Measurements from ENCODE around the gene GSC2. TPM values are rescaled to one million over a fixed set of nuclear protein-coding genes. Genes with fewer than 3 reads are reported as not detected.

GSC2 gene
- total and polyA plus RNA-seq, 2 of the 4 experiments (the other 2 are of a cell fraction) = not detected

DNA sequence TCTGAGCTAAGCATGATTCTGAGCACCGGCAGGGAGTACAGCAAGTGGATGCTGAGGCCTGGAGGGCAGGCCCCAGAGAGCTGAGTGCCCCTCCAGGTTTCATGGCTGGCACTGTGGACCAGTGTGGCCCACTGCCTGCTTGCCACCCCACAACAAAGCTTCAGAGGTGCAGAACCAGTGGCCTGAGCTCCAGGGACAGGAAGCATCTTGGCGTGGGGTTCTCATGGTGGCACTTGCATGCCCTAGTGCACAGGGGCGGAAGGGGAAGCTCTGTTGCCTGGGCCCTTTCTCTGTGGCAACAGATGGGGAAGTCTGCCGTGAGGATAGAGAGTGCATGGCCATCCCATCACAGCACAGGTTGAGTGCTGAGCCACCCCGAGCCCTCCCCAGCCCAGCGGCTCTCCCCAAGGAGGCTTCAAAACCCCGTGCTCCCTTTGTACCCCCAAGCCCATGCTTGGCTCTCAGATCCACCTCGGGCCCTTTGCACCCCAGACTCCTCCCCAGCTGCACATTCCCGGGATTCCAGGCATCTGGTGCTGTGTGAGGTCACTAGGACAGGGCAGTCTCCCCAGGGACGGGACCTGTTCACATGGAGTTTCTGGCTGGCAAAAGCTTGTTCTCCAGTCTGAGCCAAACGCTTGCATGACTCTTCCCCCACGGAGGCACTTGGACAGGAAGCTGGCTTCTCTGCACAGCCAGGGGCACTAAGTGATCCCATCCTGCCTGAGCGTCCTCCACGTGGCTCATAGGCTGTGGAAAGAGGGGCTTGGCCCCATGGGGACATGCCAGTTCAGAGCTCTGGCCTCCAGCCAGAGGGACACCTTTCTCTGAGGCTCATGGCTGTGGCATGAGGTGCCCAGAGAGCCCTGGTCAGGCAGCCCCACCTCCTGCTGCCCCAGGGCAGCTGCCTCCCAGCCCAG lies 24.3 kb upstream of the GSC2 start:
- 0 out of 2 replicates have a peak, but pooled peaks have one; percentile 4 for TF ChIP-seq POLR2A (IDR thresholded peaks at IDR 0.05; ENCODE audit: low read depth, low read length)
- TF ChIP-seq NFE2L2 (IDR thresholded peaks at IDR 0.05; ENCODE audit: low read depth, low read length) = no peak
- Histone ChIP-seq H3K56ac (ENCODE audit: extremely low read depth, insufficient read depth, low read length) (no peak overlapping the region), H3K9me1 (ENCODE audit: insufficient read depth, low read length) (peaks cover 20% of the 10 kb centered on the region), H2BK15ac (ENCODE audit: low read depth, low read length) (no peak overlapping the region), H3K79me1 (ENCODE audit: low read depth in 1 of 2, low read length in 2 of 2) (peaks cover 14 to 76% of the 10 kb centered on the region in 2 experiments), H4K8ac (ENCODE audit: low read depth in 2 of 2, low read length in 2 of 2) (no peak overlapping the region), H3K4me3 (ENCODE audit: insufficient read depth, low read depth, low read length) (no peak overlapping the region), H3K27me3 (ENCODE audit: control insufficient read depth, insufficient read depth, low read length) (peaks cover 6% of the 10 kb centered on the region; the same call in 1 of the 2 replicates), H3K36me3 (ENCODE audit: control insufficient read depth, insufficient read depth, low read length) (peaks cover 8% of the 10 kb centered on the region), H3K9me3 (ENCODE audit: control insufficient read depth, insufficient read depth, low read length) (no peaks in the 10 kb centered on the region), H3K4me1 (ENCODE audit: control insufficient read depth, insufficient read depth, low read length) (peaks cover 35% of the 10 kb centered on the region), H3K9ac (ENCODE audit: low read depth, low read length) (no peak overlapping the region), H3K27ac (ENCODE audit: insufficient read depth, low read length) (no peak overlapping the region; the same call in 1 of the 2 replicates), H4K5ac (ENCODE audit: low read depth, low read length) (no peak overlapping the region), H4K91ac (ENCODE audit: insufficient read depth, low read depth, low read length) (no peak overlapping the region), H2BK20ac (ENCODE audit: low read depth, low read length) (no peak overlapping the region), H3K14ac (replicated peaks; ENCODE audit: low read depth, low read length) (no peak overlapping the region), H3K23ac (ENCODE audit: low read depth, low read length) (no peak overlapping the region), H3K4ac (ENCODE audit: low read depth, low read length) (0 out of 2 replicates have a peak overlapping the region, but pooled peaks have one; percentile 33), H2AK5ac (ENCODE audit: low read depth, low read length) (peak overlapping the region; percentile 18), H2AK9ac (replicated peaks; ENCODE audit: low read depth, low read length, poor library complexity) (peak overlapping the region; percentile 67), H3K4me2 (ENCODE audit: low read depth, low read length) (no peak overlapping the region), H3K18ac (ENCODE audit: low read depth, low read length) (no peak overlapping the region), H2BK5ac (ENCODE audit: low read depth, low read length, poor library complexity, severe bottlenecking) (peak overlapping the region; percentile 20), H2AFZ (replicated peaks; ENCODE audit: low read length, poor library complexity) (no peak overlapping the region), H2BK120ac (ENCODE audit: low read depth, low read length) (no peak overlapping the region; the same call in 1 of the 2 replicates), H4K20me1 (ENCODE audit: insufficient read depth, low read length) (peaks cover 20% of the 10 kb centered on the region)
- POLR2A ChIA-PET (ENCODE audit: unreplicated experiment) = no interaction called here
- ATAC-seq (ENCODE audit: low read depth) (no peak), DNase-seq (peak; percentile 42)
- no TSS peak for BruUV-seq (replicated peaks)
- in situ Hi-C loops (cut with MboI; ENCODE audit: low sequenced_read_pairs) = no loop called here
- 48% methylated on average over 3 of the region's 14 CpGs; no CpG with 5 or more reads in 1 of the 2 experiments for WGBS, 2 experiments (ENCODE audit: extremely low coverage in 2 of 2, insufficient read length in 1 of 2)
- CTCF ChIA-PET = interaction anchor here (1.2 kb wide), 1 partner anchor 30 kb away, joined by 3 read pairs; the partner anchor contains the start of gene ESS2
- intact Hi-C loops (cut with micrococcal nuclease) = no loop called here
- dilution Hi-C loops (cut with HindIII; ENCODE audit: low sequenced_read_pairs, unreplicated experiment) = no loop called here

Measured in IMR-90 (cell line).